Adrenal gland (tissue), 5 donors: ENCODE results near the gene CALCOCO2.

Source experiments
- CTCF ChIP-seq, 6 experiments: fragments of 450-650 bp in 4 of 6; fragments of 200-600 bp in 2 of 6; sonication (generic) in 1 of 6; IDR thresholded peaks; 1 replicate in 5 of 6; 2 replicates in 1 of 6; pipeline versions ENCODE4 v1.5.1 to v1.8.0; 2016 to 2021; ENCODE audit warnings: antibody characterized with exemption in 6 of 6, mild to moderate bottlenecking in 2 of 6, moderate library complexity in 1 of 6
- POLR2A ChIP-seq, 2 donors: fragments of 450-650 bp; IDR thresholded peaks; one replicate each; pipeline ENCODE4 v1.6.1; 2017; ENCODE audit warnings: antibody characterized with exemption in 2 of 2, mild to moderate bottlenecking in 2 of 2, moderate library complexity in 1 of 2
- donor health status: DM: no; HTN: no; CAD: no.

DNA sequence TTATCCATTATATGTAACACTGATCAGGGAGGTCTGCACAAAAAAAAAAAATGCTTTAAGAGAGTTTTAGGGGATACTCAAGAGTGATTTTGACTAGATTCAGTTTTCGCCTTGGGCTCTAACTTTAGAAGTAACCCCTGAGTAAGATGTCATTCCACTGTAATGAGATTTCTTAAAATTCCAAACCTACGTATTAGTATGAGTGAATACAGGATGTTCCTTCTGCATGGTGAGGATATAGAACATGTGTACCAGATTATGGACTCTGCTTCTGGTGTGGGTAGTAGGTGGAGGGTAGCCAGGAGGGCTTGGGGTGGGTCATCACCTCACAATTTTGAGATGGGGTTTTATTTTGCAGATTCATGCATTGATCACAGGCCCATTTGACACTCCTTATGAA is 81.6 kb downstream of the CALCOCO2 start:
- TF ChIP-seq CTCF (IDR thresholded peaks at IDR 0.05) (no peak), POLR2A (IDR thresholded peaks at IDR 0.05) (no peak)
